Activated CD4-positive, alpha-beta T cell treated with anti-CD3 and anti-CD28 coated beads for 36 hours (primary cell): ENCODE measurements around the gene SEZ6L. TPM values are rescaled to one million over a fixed set of nuclear protein-coding genes. Genes with fewer than 3 reads are reported as not detected.
A peak's percentile ranks its signal among the peaks of the same experiment; 100 is the strongest.
"Not testable (repeated sequence)": the region's sequence is repeated elsewhere in the genome, so short reads cannot be mapped to it uniquely, and the experiment has no call there.

ENCODE experiments used
- ATAC-seq: fragments of 200-7000 bp; cut with Tn5 transposase; one replicate; pipeline ENCODE4 v1.10.0; 2021; ENCODE audit warnings: mild to moderate bottlenecking, moderate library complexity
- CTCF ChIA-PET: fragments of 350-600 bp; sonication (Branson Sonifier 250); formaldehyde crosslinking; loops from one replicate; lab custom pipeline; 2021; ENCODE audit warnings: antibody characterized with exemption; lab: Charles Lee
- POLR2A ChIA-PET: fragments of 350-600 bp; sonication (Branson Sonifier 250); formaldehyde crosslinking; loops from one replicate; lab custom pipeline; 2021; ENCODE audit warnings: antibody characterized with exemption, inconsistent platforms; lab: Charles Lee
- DNase-seq: peaks from one replicate; pipeline ENCODE4 v3.0.0-alpha.2; 2020
- H3K27ac Mint-ChIP-seq: one replicate; pipeline ENCODE4 v1.8.0; 2021; ENCODE audit warnings: mixed read lengths
- H3K27me3 Mint-ChIP-seq: one replicate; pipeline ENCODE4 v1.8.0; 2021; ENCODE audit warnings: mixed read lengths
- H3K36me3 Mint-ChIP-seq: one replicate; pipeline ENCODE4 v1.8.0; 2021; ENCODE audit warnings: low read depth, mixed read lengths
- H3K4me1 Mint-ChIP-seq: one replicate; pipeline ENCODE4 v1.8.0; 2021; ENCODE audit warnings: mixed read lengths
- H3K4me3 Mint-ChIP-seq: one replicate; pipeline ENCODE4 v1.8.0; 2021; ENCODE audit warnings: mild to moderate bottlenecking, moderate library complexity, mixed read lengths
- H3K9me3 Mint-ChIP-seq: one replicate; pipeline ENCODE4 v1.8.0; 2021; ENCODE audit warnings: low read depth, mixed read lengths
- intact Hi-C, 2 experiments: fragments of 100-400 bp; cut with DNase I in 1 of 2; cut with micrococcal nuclease in 1 of 2; formaldehyde crosslinking; loops; one replicate each; pipeline versions ENCODE4 v1.14.2 to v1.15.1; 2022 to 2024; cut with DNase I, micrococcal nuclease
- total RNA-seq, 2 experiments: library from RNA; stranded (reverse); gene quantifications; one replicate each; pipeline ENCODE4 v1.2.3, GENCODE V29; 2021

SEZ6L gene
- total RNA-seq, 2 experiments from 2014 or later = not detected

DNA sequence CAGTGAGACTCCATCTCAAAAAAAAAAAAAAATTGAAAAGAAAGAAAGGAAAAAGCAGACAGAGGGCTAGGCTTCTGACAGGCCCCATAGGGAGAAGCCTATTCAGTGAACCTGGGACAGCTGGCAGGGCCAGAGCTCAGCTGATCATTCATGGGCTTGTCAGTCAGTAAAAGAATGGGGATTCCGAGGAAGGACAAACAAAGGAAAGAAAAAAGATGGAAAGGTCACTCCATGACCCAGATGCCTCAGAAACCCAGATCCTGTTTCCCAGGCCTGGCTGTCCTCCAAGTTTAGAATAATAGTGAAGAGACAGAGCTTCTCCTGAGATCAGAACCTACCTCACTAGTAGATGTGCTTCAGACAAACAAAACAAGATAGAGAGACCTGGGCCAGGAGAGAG is 225.5 kb downstream of the SEZ6L start:
- no peak overlapping the region for H3K4me3 Mint-ChIP-seq
- DNase-seq (no peak), ATAC-seq (no peak)
- H3K27me3 Mint-ChIP-seq = peaks cover 3% of the 10 kb centered on the region
- H3K36me3 Mint-ChIP-seq = no peaks in the 10 kb centered on the region
- ChIA-PET CTCF (interaction anchor here (0.6 to 4.7 kb wide), 6 partner anchors 9 to 66 kb away, joined by 3 to 38 read pairs (median 4); no protein-coding TSS in a partner anchor), POLR2A (no interaction called here)
- no peaks in the 10 kb centered on the region for H3K4me1 Mint-ChIP-seq
- intact Hi-C loops = no loop called here
- H3K27ac Mint-ChIP-seq = no peak overlapping the region
- no peaks in the 10 kb centered on the region for H3K9me3 Mint-ChIP-seq

DNA sequence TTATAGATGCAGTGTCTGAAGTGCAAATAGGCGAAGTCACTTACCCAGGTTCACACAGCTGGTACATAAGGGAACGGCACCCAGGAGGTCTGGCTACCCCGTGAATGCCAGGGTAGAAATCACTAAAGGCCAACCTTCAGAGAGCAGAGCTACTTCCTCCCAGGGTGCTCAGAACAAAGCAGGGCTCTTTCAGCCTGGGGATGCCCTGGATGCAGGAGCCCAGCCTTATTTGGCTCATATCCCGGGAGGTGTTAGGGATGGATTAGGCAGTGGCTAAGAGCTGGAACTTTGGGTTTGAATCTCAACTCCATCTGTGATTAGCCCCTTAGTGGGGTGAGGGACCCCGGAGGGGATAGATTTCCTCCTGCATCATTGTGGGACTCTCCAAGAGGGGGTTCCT is 226.7 kb downstream of the SEZ6L start:
- no peak for DNase-seq
- Mint-ChIP-seq H3K4me1 (no peaks in the 10 kb centered on the region), H3K27me3 (peaks cover under 1% of the 10 kb centered on the region), H3K4me3 (no peak overlapping the region), H3K27ac (no peak overlapping the region), H3K9me3 (no peaks in the 10 kb centered on the region), H3K36me3 (no peaks in the 10 kb centered on the region)
- POLR2A ChIA-PET = no interaction called here
- no peak for ATAC-seq
- CTCF ChIA-PET = interaction anchor here (0.7 to 4.7 kb wide), 5 partner anchors 10 to 198 kb away, joined by 3 to 38 read pairs (median 4); no protein-coding TSS in a partner anchor
- intact Hi-C loops = no loop called here

DNA sequence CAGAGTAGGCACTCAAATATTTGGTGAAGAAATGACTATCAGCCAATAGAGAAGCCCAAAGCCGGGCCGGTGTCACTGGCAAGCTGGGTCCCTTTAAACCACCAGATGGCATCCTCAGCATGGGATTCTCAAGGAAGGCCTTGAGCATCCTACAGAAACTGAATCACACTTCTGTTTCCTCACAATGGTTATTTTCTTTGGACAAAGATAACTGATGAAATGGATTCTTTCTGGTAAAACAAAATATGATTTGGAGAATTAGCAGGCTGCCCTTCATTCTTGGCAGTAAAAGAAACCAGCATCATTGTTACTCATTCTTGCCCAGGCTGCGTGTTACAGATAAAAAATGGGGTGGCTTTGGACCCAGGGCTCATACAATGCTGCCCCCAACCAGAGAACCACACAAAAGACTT is 229.5 kb downstream of the SEZ6L start:
- H3K27me3 Mint-ChIP-seq = peaks cover 4% of the 10 kb centered on the region
- ATAC-seq = peak; percentile 94
- peak; percentile 82 for DNase-seq
- H3K9me3 Mint-ChIP-seq = no peaks in the 10 kb centered on the region
- H3K4me1 Mint-ChIP-seq = peaks cover 2% of the 10 kb centered on the region
- no peak overlapping the region for H3K27ac Mint-ChIP-seq
- H3K36me3 Mint-ChIP-seq = no peaks in the 10 kb centered on the region
- POLR2A ChIA-PET = no interaction called here
- CTCF ChIA-PET = interaction anchor here (1.0 to 4.7 kb wide), 6 partner anchors 32 to 85 kb away, joined by 3 to 38 read pairs (median 4); partner anchors contain the start of genes HPS4 and SRRD
- intact Hi-C loops = loop anchor here (1.0 kb wide), 4 partner anchors 31 to 267 kb away; partner anchors contain the start of genes ASPHD2 (in 1 of the 2), HPS4 (in 1 of the 2) and SRRD (in 1 of the 2)
- H3K4me3 Mint-ChIP-seq = no peak overlapping the region

DNA sequence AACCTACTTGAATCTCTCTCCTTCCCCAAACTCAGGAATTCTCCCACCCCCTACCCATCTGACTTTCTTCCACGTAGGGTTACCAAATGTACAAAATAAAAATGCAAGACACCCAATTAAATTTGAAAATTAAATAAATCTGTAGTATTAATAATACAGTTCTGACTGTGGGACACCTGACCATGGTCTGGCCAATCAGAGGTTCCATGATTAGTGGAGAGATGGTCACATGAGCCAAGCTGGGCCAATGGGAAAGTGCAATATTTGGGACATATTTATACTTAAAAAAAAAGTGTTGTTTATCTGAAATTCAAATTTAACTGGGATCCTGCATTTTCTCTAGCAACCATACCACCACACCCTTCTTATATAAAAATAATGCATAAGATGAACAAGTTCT is 230.0 kb downstream of the SEZ6L start:
- H3K4me1 Mint-ChIP-seq = peaks cover 4% of the 10 kb centered on the region
- intact Hi-C loops = no loop called here
- DNase-seq (no peak), ATAC-seq (no peak)
- H3K27me3 Mint-ChIP-seq = peaks cover 4% of the 10 kb centered on the region
- ChIA-PET CTCF (interaction anchor here (0.7 to 4.7 kb wide), 7 partner anchors 22 to 98 kb away, joined by 3 to 38 read pairs (median 3); partner anchors contain the start of genes HPS4 and SRRD), POLR2A (no interaction called here)
- H3K9me3 Mint-ChIP-seq = no peaks in the 10 kb centered on the region
- no peak overlapping the region for H3K4me3 Mint-ChIP-seq
- no peak overlapping the region for H3K27ac Mint-ChIP-seq
- no peaks in the 10 kb centered on the region for H3K36me3 Mint-ChIP-seq

DNA sequence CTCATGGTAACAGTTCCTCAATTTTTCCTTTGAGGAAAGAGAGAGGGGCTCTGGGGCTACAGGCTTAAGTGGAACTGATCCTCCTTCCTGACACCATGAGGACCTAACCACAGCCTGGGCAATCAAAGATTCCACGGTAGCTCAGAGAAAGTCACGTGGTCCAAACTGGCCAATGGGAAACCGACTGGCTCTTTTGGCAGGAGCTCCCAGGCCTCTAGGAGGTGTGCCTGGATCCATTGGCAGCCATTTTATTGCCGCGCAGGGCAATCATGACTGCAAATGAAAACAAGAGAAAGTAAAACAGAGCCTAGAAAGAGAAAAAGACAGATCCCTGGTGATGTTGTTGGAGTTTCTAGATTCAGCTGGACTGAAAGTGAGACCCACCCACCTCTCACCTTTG is 232.5 kb downstream of the SEZ6L start:
- no peaks in the 10 kb centered on the region for H3K9me3 Mint-ChIP-seq
- POLR2A ChIA-PET = interaction anchor here (0.6 kb wide), 1 partner anchor 34 kb away, joined by 3 read pairs; no protein-coding TSS in a partner anchor
- H3K27ac Mint-ChIP-seq = no peak overlapping the region

DNA sequence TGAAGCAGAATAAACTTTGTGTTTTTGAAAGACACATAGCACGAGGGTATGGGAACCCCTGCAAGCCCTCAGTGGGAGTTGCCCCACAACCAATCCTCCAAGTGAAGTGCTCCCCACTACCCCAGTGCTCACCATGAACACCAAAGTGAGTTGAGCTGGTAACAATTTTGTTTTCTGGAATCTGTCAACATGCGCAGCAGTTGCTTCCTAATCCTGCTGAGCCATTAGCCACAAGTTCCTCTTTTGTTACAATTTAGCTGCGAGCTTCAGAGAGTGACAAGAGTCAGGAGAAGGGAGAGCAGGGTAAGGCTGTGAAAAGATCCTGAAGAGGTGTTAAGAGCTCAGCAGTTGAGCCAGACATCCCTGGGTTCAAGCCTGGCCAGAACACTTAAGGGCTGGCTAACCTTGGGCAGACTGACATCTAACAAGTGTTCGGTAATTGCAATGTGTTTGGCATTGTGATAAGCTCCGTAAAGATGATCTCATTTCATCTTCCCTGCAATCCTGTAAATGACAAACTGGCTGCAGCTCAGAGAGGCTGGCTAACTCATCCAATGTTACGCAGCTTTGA is 235.7 kb downstream of the SEZ6L start:
- Mint-ChIP-seq H3K36me3 (no peaks in the 10 kb centered on the region), H3K9me3 (no peaks in the 10 kb centered on the region), H3K27me3 (peaks cover 6% of the 10 kb centered on the region), H3K4me3 (no peak overlapping the region), H3K4me1 (peaks cover 9% of the 10 kb centered on the region), H3K27ac (no peak overlapping the region)
- CTCF ChIA-PET = interaction anchor here (1.6 kb wide), 1 partner anchor 9 kb away, joined by 4 read pairs; no protein-coding TSS in a partner anchor
- POLR2A ChIA-PET = no interaction called here
- intact Hi-C loops = no loop called here
- DNase-seq (no peak), ATAC-seq (no peak)

More for the DNA sequence above, 232.5 kb downstream of the SEZ6L start:
- CTCF ChIA-PET = interaction anchor here (0.7 to 1.4 kb wide), 4 partner anchors 9 to 1609 kb away, joined by 3 read pairs; no protein-coding TSS in a partner anchor
- intact Hi-C loops = no loop called here
- no peak for ATAC-seq
- peak; percentile 12 for DNase-seq
- peaks cover 6% of the 10 kb centered on the region for H3K27me3 Mint-ChIP-seq
- H3K4me3 Mint-ChIP-seq = no peak overlapping the region
- H3K4me1 Mint-ChIP-seq = peaks cover 9% of the 10 kb centered on the region
- H3K36me3 Mint-ChIP-seq = no peaks in the 10 kb centered on the region

DNA sequence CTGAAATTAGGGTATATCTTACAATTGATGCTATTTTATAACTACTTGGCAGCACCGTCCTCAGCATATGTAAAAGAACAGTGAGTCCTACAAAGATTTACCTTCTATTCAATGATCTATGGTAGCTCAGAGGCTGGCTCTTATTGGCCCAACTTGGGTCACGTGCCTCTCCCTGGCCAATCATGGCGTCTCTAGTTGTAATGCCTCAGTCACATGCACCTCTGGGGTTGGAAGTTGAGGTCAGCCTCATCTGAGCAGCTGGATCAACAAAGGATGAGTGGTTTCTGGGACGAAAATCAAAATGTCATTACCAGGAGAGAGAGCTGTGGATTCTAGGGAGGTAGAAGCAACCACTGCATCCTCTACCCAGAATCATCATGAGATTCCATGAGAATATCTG is 236.9 kb downstream of the SEZ6L start:
- no peak overlapping the region for H3K27ac Mint-ChIP-seq
- DNase-seq (peak; percentile 11), ATAC-seq (no peak)
- peaks cover 9% of the 10 kb centered on the region for H3K4me1 Mint-ChIP-seq
- intact Hi-C loops = no loop called here
- POLR2A ChIA-PET = no interaction called here
- H3K27me3 Mint-ChIP-seq = peaks cover 6% of the 10 kb centered on the region
- no peaks in the 10 kb centered on the region for H3K36me3 Mint-ChIP-seq
- no peaks in the 10 kb centered on the region for H3K9me3 Mint-ChIP-seq
- CTCF ChIA-PET = interaction anchor here (0.6 to 1.6 kb wide), 4 partner anchors 11 to 189 kb away, joined by 3 to 4 read pairs (median 4); no protein-coding TSS in a partner anchor
- H3K4me3 Mint-ChIP-seq = no peak overlapping the region

DNA sequence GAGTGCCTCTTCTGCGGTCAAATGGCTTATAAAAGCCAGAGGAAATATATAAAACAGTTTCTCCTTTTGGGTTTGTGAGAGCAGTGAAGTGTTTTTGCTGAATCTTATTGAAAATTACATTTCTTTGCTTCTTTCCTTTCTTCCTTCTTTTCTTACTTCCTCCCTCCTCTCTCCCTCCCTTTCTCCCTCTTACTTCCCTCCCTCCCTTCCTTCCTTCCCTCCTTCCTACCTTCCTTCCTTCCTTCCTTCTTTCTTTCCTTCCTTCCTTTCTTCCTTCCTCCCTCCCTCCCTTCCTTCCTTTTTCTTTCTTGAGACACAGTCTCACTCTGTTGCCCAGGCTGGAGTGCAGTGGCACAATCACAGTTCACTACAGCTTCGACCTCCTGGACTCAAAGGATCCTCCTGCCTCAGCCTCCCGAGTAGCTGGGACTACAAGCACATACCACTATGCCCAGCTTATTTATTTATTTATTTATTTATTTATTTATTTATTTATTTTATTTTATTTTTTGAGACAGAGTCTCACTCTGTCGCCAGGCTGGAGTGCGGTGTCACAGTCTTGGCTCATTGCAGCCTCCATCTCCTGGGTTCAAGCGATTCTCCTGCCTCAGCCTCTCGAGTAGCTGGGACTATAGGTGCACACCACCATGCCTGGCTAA is 239.4 kb downstream of the SEZ6L start:
- CTCF ChIA-PET, H3K4me3 Mint-ChIP-seq, H3K36me3 Mint-ChIP-seq, POLR2A ChIA-PET, DNase-seq, ATAC-seq, H3K27me3 Mint-ChIP-seq, H3K4me1 Mint-ChIP-seq, H3K9me3 Mint-ChIP-seq, intact Hi-C loops, H3K27ac Mint-ChIP-seq: not testable (repeated sequence)

DNA sequence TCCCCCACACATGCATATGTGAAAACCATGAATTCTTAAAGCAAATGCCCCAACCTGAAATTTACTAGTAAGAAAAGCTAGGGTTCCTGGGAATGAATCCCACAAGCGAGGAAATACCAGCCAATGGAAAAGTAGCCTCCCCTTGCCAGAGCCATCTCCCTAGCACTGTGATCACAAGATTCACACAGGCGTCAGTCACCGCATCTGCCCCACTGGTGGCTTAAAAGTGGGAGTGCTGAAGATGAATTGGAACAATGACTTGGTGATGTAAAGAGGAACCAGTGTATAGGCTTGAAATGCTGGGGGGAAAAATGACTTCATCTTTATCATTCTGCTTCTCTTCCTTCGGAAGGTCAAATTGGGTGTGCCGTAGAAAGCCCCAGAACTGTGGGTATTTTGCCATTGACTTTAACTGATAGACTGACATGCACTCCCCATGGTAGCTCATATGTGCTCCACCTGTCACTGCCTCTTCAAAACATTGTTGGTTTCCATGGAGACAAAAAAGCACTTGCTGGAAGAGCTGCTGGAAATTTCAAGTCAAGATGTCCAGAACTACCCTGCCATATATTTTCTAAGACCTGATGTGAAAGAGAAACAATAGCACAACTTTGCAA is 240.6 kb downstream of the SEZ6L start:
- no peak overlapping the region for H3K4me3 Mint-ChIP-seq
- H3K27me3 Mint-ChIP-seq = peaks cover 3% of the 10 kb centered on the region
- no peak overlapping the region for H3K27ac Mint-ChIP-seq
- no peaks in the 10 kb centered on the region for H3K36me3 Mint-ChIP-seq
- intact Hi-C loops = no loop called here
- POLR2A ChIA-PET = interaction anchor here (0.7 kb wide), 1 partner anchor 1439 kb away, joined by 3 read pairs; no protein-coding TSS in a partner anchor
- ATAC-seq = no peak
- CTCF ChIA-PET = interaction anchor here (0.8 to 1.1 kb wide), 3 partner anchors 10 to 89 kb away, joined by 3 read pairs; no protein-coding TSS in a partner anchor
- peaks cover under 1% of the 10 kb centered on the region for H3K4me1 Mint-ChIP-seq
- DNase-seq = no peak
- no peaks in the 10 kb centered on the region for H3K9me3 Mint-ChIP-seq

DNA sequence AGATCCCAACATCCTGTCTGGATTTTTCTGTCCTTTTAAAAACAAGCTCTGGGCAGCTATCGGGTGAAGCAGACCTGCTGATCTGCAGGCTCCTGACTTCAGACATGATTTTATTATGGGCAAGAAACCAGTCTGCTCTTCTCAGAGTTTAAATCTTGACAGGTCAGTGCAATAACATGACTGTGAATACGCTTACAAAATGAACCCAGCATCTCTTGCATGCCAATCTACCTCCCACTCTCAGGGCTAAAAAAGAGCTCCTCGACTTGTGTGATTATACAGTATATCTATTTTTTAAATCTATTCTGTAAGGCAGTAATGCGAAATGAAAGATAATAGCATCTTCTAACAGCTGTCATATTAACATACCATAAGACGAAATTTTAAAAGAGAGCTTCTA is 241.1 kb downstream of the SEZ6L start:
- no peaks in the 10 kb centered on the region for H3K9me3 Mint-ChIP-seq
- H3K4me1 Mint-ChIP-seq = no peaks in the 10 kb centered on the region
- CTCF ChIA-PET = interaction anchor here (0.8 to 1.1 kb wide), 4 partner anchors 9 to 89 kb away, joined by 3 read pairs; no protein-coding TSS in a partner anchor
- POLR2A ChIA-PET = interaction anchor here (0.7 kb wide), 1 partner anchor 1439 kb away, joined by 3 read pairs; no protein-coding TSS in a partner anchor
- no peak overlapping the region for H3K27ac Mint-ChIP-seq
- peaks cover 3% of the 10 kb centered on the region for H3K27me3 Mint-ChIP-seq
- no peak for ATAC-seq
- no peak overlapping the region for H3K4me3 Mint-ChIP-seq
- H3K36me3 Mint-ChIP-seq = no peaks in the 10 kb centered on the region
- intact Hi-C loops = no loop called here
- DNase-seq = no peak

DNA sequence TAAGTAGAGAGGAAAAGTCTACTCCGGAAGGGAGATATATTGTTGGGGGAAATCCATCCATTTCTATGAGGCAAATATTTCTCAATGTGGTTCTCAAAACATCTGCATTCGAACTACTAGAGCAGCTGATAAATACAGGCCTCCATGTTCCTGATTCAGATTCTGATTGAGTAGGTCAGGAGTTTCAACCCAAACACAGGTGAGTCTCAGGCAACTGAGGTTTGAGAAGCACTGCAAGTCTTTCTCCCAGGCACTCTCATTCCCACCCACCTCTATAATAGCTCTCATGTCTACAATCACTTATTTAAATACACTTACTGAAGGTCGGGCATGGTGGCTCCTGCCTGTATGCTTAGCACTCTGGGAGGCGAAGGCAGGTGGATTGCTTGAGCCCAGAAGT is 245.1 kb downstream of the SEZ6L start:
- Mint-ChIP-seq H3K9me3 (no peaks in the 10 kb centered on the region), H3K27ac (no peak overlapping the region), H3K27me3 (peaks cover 6% of the 10 kb centered on the region), H3K36me3 (no peaks in the 10 kb centered on the region), H3K4me3 (no peak overlapping the region), H3K4me1 (no peaks in the 10 kb centered on the region)
- ChIA-PET POLR2A (no interaction called here), CTCF (interaction anchor here (0.6 to 0.8 kb wide), 3 partner anchors 16 to 36 kb away, joined by 3 to 4 read pairs (median 3); no protein-coding TSS in a partner anchor)
- no peak for DNase-seq
- ATAC-seq = no peak
- intact Hi-C loops = no loop called here
